H1 (cell line): ENCODE results near the gene PPEF2. TPM values are rescaled to one million over a fixed set of nuclear protein-coding genes. Genes with fewer than 3 reads are reported as not detected.

ENCODE experiments used
- KDM1A ChIP-seq: fragments of 200-600, 300-600 bp; sonication (generic); IDR thresholded peaks from 2 replicates; pipeline ENCODE4 v1.7.1; 2016; ENCODE audit warnings: mild to moderate bottlenecking, low read length, borderline replicate concordance
- NANOG ChIP-seq: IDR thresholded peaks from 2 replicates; pipeline ENCODE4 v1.6.1; 2011; ENCODE audit warnings: low read length, low read depth, mild to moderate bottlenecking, inconsistent platforms; ENCODE audit not compliant: insufficient read depth, poor library complexity, severe bottlenecking
- POU5F1 ChIP-seq: IDR thresholded peaks from 2 replicates; pipeline ENCODE4 v1.6.1; 2011; ENCODE audit warnings: low read depth, mild to moderate bottlenecking, low read length, moderate library complexity
- TCF12 ChIP-seq: IDR thresholded peaks from 2 replicates; pipeline ENCODE4 v1.6.1; 2011; ENCODE audit warnings: low read depth, mild to moderate bottlenecking, low read length
- polyA plus RNA-seq, 7 experiments: library from polyadenylated mRNA; depleted of rRNA in 3 of 7; stranded (reverse) in 5 of 7; unstranded in 2 of 7; fragments of >200 nt in 5 of 7; fragments of 200-250 nt in 2 of 7; gene quantifications; 1 replicate in 5 of 7; 2 replicates in 1 of 7; 4 replicates in 1 of 7; pipeline versions ENCODE4 v1.2.1 to v1.2.3, GENCODE V29; 2011 to 2013; ENCODE audit warnings: missing spikeins in 2 of 7, mixed read lengths in 2 of 7
- total RNA-seq: library from RNA; stranded (reverse); fragmentation: NEBNext Ultra II Directional; extraction: Animal tissue kit (Norgen Biotek cat#: 25700); gene quantifications from 2 replicates; pipeline ENCODE4 v1.2.1, GENCODE V29; 2021
- TF ChIP-seq, protein P1 (sequence below), 3 experiments: IDR thresholded peaks; 1 replicate in 2 of 3; 2 replicates in 1 of 3; pipeline versions ENCODE4 v1.5.1 to v1.6.1; 2011; ENCODE audit warnings: low read length in 3 of 3, mild to moderate bottlenecking in 3 of 3, inconsistent platforms in 2 of 3, low read depth in 1 of 3, moderate library complexity in 1 of 3; ENCODE audit not compliant: insufficient read depth in 1 of 3; ENCODE audit errors: control extremely low read depth in 1 of 3

Gene PPEF2
- total and polyA plus RNA-seq, 2 of the 8 experiments (the other 6 are each of a cell fraction or from before 2014, with no cell fraction given): not detected

- TF ChIP-seq NANOG: no peak
- no peak for TF ChIP-seq TCF12
- no peak for TF ChIP-seq KDM1A
- TF ChIP-seq POU5F1: no peak
- TF ChIP-seq, protein P1, sequence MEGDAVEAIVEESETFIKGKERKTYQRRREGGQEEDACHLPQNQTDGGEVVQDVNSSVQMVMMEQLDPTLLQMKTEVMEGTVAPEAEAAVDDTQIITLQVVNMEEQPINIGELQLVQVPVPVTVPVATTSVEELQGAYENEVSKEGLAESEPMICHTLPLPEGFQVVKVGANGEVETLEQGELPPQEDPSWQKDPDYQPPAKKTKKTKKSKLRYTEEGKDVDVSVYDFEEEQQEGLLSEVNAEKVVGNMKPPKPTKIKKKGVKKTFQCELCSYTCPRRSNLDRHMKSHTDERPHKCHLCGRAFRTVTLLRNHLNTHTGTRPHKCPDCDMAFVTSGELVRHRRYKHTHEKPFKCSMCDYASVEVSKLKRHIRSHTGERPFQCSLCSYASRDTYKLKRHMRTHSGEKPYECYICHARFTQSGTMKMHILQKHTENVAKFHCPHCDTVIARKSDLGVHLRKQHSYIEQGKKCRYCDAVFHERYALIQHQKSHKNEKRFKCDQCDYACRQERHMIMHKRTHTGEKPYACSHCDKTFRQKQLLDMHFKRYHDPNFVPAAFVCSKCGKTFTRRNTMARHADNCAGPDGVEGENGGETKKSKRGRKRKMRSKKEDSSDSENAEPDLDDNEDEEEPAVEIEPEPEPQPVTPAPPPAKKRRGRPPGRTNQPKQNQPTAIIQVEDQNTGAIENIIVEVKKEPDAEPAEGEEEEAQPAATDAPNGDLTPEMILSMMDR (IDR thresholded peaks at IDR 0.05; ENCODE audit: control extremely low read depth in 1 of 3, insufficient read depth in 1 of 3, low read depth in 1 of 3, low read length in 3 of 3): no peak
These were observed 5.7 kb upstream of the PPEF2 start (continued) for GRCh38 chr4:75907966-75908365.
